H9 (cell line): ENCODE results near the gene KCNC2. TPM values are rescaled to one million over a fixed set of nuclear protein-coding genes. Genes with fewer than 3 reads are reported as not detected.

Source experiments
- DNase-seq: peaks from one replicate; pipeline ENCODE4 v3.0.0-alpha.2; 2017
- H2AFZ ChIP-seq: one replicate; pipeline ENCODE4 v1.6.1; 2013; ENCODE audit warnings: mild to moderate bottlenecking, low read length, control low read depth, moderate library complexity
- H2AK5ac ChIP-seq: 2 replicates; pipeline ENCODE4 v1.6.1; 2013; ENCODE audit warnings: low read length, control low read depth, mixed read lengths; ENCODE audit not compliant: insufficient read length
- H2BK120ac ChIP-seq: one replicate; pipeline ENCODE4 v1.6.1; 2013; ENCODE audit warnings: low read depth, mild to moderate bottlenecking, low read length, control low read depth, inconsistent platforms; ENCODE audit not compliant: poor library complexity, severe bottlenecking
- H2BK12ac ChIP-seq: 2 replicates; pipeline ENCODE4 v1.6.1; 2013; ENCODE audit warnings: low read length, control low read depth, mixed read lengths, low read depth; ENCODE audit not compliant: insufficient read length
- H2BK15ac ChIP-seq: 2 replicates; pipeline ENCODE4 v1.6.1; 2013; ENCODE audit warnings: low read depth, low read length, control low read depth
- H2BK20ac ChIP-seq: one replicate; pipeline ENCODE4 v1.6.1; 2013; ENCODE audit warnings: low read depth, mild to moderate bottlenecking, low read length, control low read depth, inconsistent platforms; ENCODE audit not compliant: poor library complexity, severe bottlenecking
- H2BK5ac ChIP-seq: 2 replicates; pipeline ENCODE4 v1.6.1; 2013; ENCODE audit warnings: low read length, control low read depth, mixed read lengths; ENCODE audit not compliant: insufficient read length
- H3K14ac ChIP-seq: 2 replicates; pipeline ENCODE4 v1.6.1; 2013; ENCODE audit warnings: low read length, control low read depth; ENCODE audit not compliant: insufficient read depth
- H3K18ac ChIP-seq: 2 replicates; pipeline ENCODE4 v1.6.1; 2013; ENCODE audit warnings: low read depth, mild to moderate bottlenecking, mixed read lengths, low read length, control low read depth; ENCODE audit not compliant: insufficient read length
- H3K23ac ChIP-seq: 2 replicates; pipeline ENCODE4 v1.6.1; 2013; ENCODE audit warnings: low read length, control low read depth, mixed read lengths, low read depth; ENCODE audit not compliant: insufficient read length
- H3K23me2 ChIP-seq: 2 replicates; pipeline ENCODE4 v1.6.1; 2013; ENCODE audit warnings: low read depth, mild to moderate bottlenecking, mixed read lengths, low read length, control low read depth; ENCODE audit not compliant: insufficient read length, poor library complexity, severe bottlenecking
- H3K27ac ChIP-seq: 2 replicates; pipeline ENCODE4 v1.5.1; 2013; ENCODE audit warnings: low read length, control low read depth, mixed read lengths, low read depth; ENCODE audit not compliant: insufficient read length
- H3K27me3 ChIP-seq: 2 replicates; pipeline ENCODE4 v1.6.1; 2013; ENCODE audit warnings: low read length, control low read depth, inconsistent platforms; ENCODE audit not compliant: insufficient read depth
- H3K4ac ChIP-seq: 2 replicates; pipeline ENCODE4 v1.6.1; 2013; ENCODE audit warnings: low read depth, mild to moderate bottlenecking, control low read depth, inconsistent platforms, low read length, moderate library complexity
- H3K4me1 ChIP-seq: 2 replicates; pipeline ENCODE4 v1.6.1; 2013; ENCODE audit warnings: low read length, control low read depth, inconsistent platforms; ENCODE audit not compliant: insufficient read depth
- H3K4me2 ChIP-seq: 2 replicates; pipeline ENCODE4 v1.6.1; 2013; ENCODE audit warnings: low read length, control low read depth, mixed read lengths; ENCODE audit not compliant: insufficient read length, insufficient read depth
- H3K56ac ChIP-seq: 2 replicates; pipeline ENCODE4 v1.6.1; 2013; ENCODE audit warnings: low read depth, mild to moderate bottlenecking, mixed read lengths, low read length, control low read depth; ENCODE audit not compliant: insufficient read length
- H3K79me1 ChIP-seq: 2 replicates; pipeline ENCODE4 v1.6.1; 2013; ENCODE audit warnings: low read depth, mild to moderate bottlenecking, moderate library complexity, low read length, control low read depth, inconsistent platforms; ENCODE audit not compliant: insufficient read depth, poor library complexity, severe bottlenecking
- H3K79me2 ChIP-seq: 2 replicates; pipeline ENCODE4 v1.6.1; 2013; ENCODE audit warnings: low read length, control low read depth, inconsistent platforms; ENCODE audit not compliant: insufficient read depth
- H3K9ac ChIP-seq: 2 replicates; pipeline ENCODE4 v1.6.1; 2013; ENCODE audit warnings: low read length, control low read depth, mixed read lengths; ENCODE audit not compliant: insufficient read length; ENCODE audit errors: extremely low read depth
- H3K9me3 ChIP-seq: one replicate; pipeline ENCODE4 v1.6.1; 2013; ENCODE audit warnings: low read depth, low read length, inconsistent platforms; ENCODE audit not compliant: control insufficient read depth
- H3T11ph ChIP-seq: one replicate; pipeline ENCODE4 v1.6.1; 2013; ENCODE audit warnings: mild to moderate bottlenecking, low read length, control low read depth, inconsistent platforms
- H4K20me1 ChIP-seq: one replicate; pipeline ENCODE4 v1.6.1; 2013; ENCODE audit not compliant: control insufficient read depth, insufficient read length, insufficient read depth
- H4K5ac ChIP-seq: 2 replicates; pipeline ENCODE4 v1.6.1; 2013; ENCODE audit warnings: low read depth, mild to moderate bottlenecking, mixed read lengths, low read length, control low read depth; ENCODE audit not compliant: insufficient read length
- H4K8ac ChIP-seq: replicated peaks from 2 replicates; pipeline ENCODE4 v1.6.1; 2013; ENCODE audit warnings: low read length, control low read depth, mixed read lengths, low read depth; ENCODE audit not compliant: insufficient read length
- H4K91ac ChIP-seq: 2 replicates; pipeline ENCODE4 v1.6.1; 2013; ENCODE audit warnings: low read depth, mild to moderate bottlenecking, moderate library complexity, mixed read lengths, low read length, control low read depth; ENCODE audit not compliant: insufficient read length
- H3K27ac Mint-ChIP-seq, 3 experiments: 2 replicates in 2 of 3; 3 replicates in 1 of 3; pipeline ENCODE4 v1.8.0; 2020 to 2021; ENCODE audit warnings: mixed read lengths in 3 of 3, mild to moderate bottlenecking in 1 of 3, moderate library complexity in 1 of 3
- H3K27me3 Mint-ChIP-seq: 2 replicates; pipeline ENCODE4 v1.8.0; 2021; ENCODE audit warnings: low read depth, mild to moderate bottlenecking, moderate library complexity, mixed read lengths
- H3K36me3 Mint-ChIP-seq, 3 experiments: 2 replicates in 2 of 3; 3 replicates in 1 of 3; pipeline ENCODE4 v1.8.0; 2020 to 2021; ENCODE audit warnings: low read depth in 3 of 3, mixed read lengths in 3 of 3; ENCODE audit not compliant: insufficient read depth in 1 of 3
- H3K4me1 Mint-ChIP-seq, 2 experiments: 2 replicates each; pipeline ENCODE4 v1.8.0; 2020; ENCODE audit warnings: mixed read lengths in 2 of 2
- H3K4me3 Mint-ChIP-seq, 2 experiments: 2 replicates in 1 of 2; 3 replicates in 1 of 2; pipeline ENCODE4 v1.8.0; 2020 to 2021; ENCODE audit warnings: mild to moderate bottlenecking in 2 of 2, mixed read lengths in 2 of 2, moderate library complexity in 1 of 2
- H3K9me3 Mint-ChIP-seq, 2 experiments: 2 replicates in 1 of 2; 3 replicates in 1 of 2; pipeline ENCODE4 v1.8.0; 2020; ENCODE audit warnings: mild to moderate bottlenecking in 2 of 2, mixed read lengths in 2 of 2, moderate library complexity in 1 of 2
- WGBS: extraction: QIAGEN DNeasy Blood & Tissue Kit; methylation state at CpG from one replicate; pipeline ENCODE4 v1.1.7; 2013; ENCODE audit warnings: missing lambda C conversion rate, low lambda C conversion rate, mixed read lengths; ENCODE audit not compliant: insufficient read length; ENCODE audit errors: extremely low coverage; 5-methylcytosine and 5-hydroxymethylcytosine counted together
- total RNA-seq: library from RNA; stranded (reverse); gene quantifications from 2 replicates; pipeline ENCODE4 v1.2.1, GENCODE V29; 2021
- TF ChIP-seq, protein P1 (sequence below): fragments of 200-600 bp; sonication (generic); conservative IDR thresholded peaks from 3 replicates; pipeline ENCODE4 v1.8.0; 2021; ENCODE audit warnings: antibody characterized with exemption, mild to moderate bottlenecking

KCNC2 gene
- total RNA-seq, 1 experiment from 2014 or later = not detected

DNA sequence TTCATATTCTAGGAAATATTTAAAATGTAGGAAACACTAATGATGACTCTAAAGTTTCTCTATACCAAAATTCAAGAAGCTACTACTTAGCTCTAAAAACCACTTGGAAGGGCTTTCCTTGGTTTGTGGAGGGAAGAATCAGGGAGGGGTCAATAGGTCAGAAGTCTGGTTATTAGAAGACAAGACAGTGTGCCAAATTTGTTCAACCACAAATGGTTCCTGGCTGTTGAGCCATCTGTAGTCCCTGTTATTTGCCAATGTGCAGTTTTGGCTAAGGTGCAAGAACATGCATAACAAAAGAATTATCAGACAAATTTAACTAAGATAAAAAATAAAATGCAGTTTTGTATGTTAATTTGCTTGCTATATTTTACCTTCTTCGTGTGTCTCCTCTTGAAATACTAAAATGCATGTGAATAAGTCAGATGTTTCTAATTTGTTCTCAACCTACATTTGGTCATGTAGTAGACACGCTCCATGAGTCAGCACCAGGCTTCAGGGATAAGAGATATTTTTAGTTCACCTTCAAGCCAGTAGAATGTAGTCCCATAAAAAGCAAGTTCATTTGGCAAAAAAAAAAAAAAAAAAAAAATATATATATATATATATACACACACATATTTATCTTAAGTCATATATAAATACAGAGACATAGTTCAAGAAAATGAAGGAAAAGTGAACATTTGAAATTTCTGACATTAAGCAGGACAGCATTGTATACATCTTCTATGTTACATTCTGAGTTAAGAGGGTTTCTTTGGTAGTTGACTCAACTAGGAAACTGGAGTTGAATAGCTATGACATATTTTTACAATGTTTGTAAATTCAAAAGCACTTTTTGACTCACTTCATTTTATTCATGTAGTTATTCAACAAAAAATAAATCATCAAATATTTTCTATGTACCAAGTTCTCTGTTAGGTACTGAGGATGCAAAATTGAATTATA lies 123.3 kb downstream of the KCNC2 start:
- Histone ChIP-seq H4K91ac (no peak overlapping the region), H3K79me1 (no peaks in the 10 kb centered on the region)

More for the DNA sequence above, 123.3 kb downstream of the KCNC2 start:
- H3K4me1 Mint-ChIP-seq = no peaks in the 10 kb centered on the region
- Histone ChIP-seq H3K27ac (no peak overlapping the region), H3K9ac (no peak overlapping the region), H3K4me2 (no peak overlapping the region), H3T11ph (no peak overlapping the region), H2BK15ac (no peak overlapping the region), H3K4ac (no peak overlapping the region), H2BK120ac (no peak overlapping the region), H4K20me1 (no peaks in the 10 kb centered on the region), H3K56ac (no peak overlapping the region), H3K4me1 (no peaks in the 10 kb centered on the region), H3K23me2 (no peaks in the 10 kb centered on the region), H2AK5ac (no peak overlapping the region), H4K8ac (no peak overlapping the region), H3K27me3 (no peaks in the 10 kb centered on the region), H3K18ac (no peak overlapping the region), H2BK5ac (no peak overlapping the region), H3K79me2 (no peaks in the 10 kb centered on the region), H2BK12ac (no peak overlapping the region), H3K23ac (no peak overlapping the region), H4K5ac (no peak overlapping the region), H2AFZ (no peak overlapping the region), H3K14ac (no peak overlapping the region), H2BK20ac (no peak overlapping the region), H3K9me3 (no peaks in the 10 kb centered on the region)
- TF ChIP-seq, protein P1, sequence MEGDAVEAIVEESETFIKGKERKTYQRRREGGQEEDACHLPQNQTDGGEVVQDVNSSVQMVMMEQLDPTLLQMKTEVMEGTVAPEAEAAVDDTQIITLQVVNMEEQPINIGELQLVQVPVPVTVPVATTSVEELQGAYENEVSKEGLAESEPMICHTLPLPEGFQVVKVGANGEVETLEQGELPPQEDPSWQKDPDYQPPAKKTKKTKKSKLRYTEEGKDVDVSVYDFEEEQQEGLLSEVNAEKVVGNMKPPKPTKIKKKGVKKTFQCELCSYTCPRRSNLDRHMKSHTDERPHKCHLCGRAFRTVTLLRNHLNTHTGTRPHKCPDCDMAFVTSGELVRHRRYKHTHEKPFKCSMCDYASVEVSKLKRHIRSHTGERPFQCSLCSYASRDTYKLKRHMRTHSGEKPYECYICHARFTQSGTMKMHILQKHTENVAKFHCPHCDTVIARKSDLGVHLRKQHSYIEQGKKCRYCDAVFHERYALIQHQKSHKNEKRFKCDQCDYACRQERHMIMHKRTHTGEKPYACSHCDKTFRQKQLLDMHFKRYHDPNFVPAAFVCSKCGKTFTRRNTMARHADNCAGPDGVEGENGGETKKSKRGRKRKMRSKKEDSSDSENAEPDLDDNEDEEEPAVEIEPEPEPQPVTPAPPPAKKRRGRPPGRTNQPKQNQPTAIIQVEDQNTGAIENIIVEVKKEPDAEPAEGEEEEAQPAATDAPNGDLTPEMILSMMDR = no peak
- WGBS = no CpG with 5 or more reads among the region's 2 CpGs
- H3K9me3 Mint-ChIP-seq = no peaks in the 10 kb centered on the region
- H3K36me3 Mint-ChIP-seq = no peaks in the 10 kb centered on the region
- H3K27ac Mint-ChIP-seq = no peak overlapping the region
- no peak for DNase-seq
- H3K4me3 Mint-ChIP-seq = no peak overlapping the region
- H3K27me3 Mint-ChIP-seq = no peaks in the 10 kb centered on the region
